Neural progenitor cell (in vitro differentiated cells): ENCODE measurements around the gene RTN4R.

Source experiments
- CTCF ChIP-seq: fragments of 200-600 bp; sonication (generic); IDR thresholded peaks from 2 replicates; pipeline ENCODE4 v1.5.1; 2017; ENCODE audit warnings: antibody characterized with exemption, mild to moderate bottlenecking
- EZH2 ChIP-seq: fragments of 200-600 bp; sonication (generic); IDR thresholded peaks from 2 replicates; pipeline ENCODE4 v1.6.1; 2017; ENCODE audit warnings: antibody characterized with exemption, mild to moderate bottlenecking, moderate library complexity

- no peak for TF ChIP-seq CTCF
- no peak for TF ChIP-seq EZH2
Observed at GRCh38 chr22:20224256-20224626, 43.9 kb downstream of the RTN4R start.
